K562 (cell line): Measurements from ENCODE around the gene PPP1R3E. TPM values are rescaled to one million over a fixed set of nuclear protein-coding genes. Genes with fewer than 3 reads are reported as not detected.

Source experiments
- BRD9 ChIP-seq: fragments of 450-650 bp; IDR thresholded peaks from 2 replicates; pipeline ENCODE4 v1.6.1; 2018; ENCODE audit warnings: low read depth; ENCODE audit not compliant: partially characterized antibody
- CEBPG ChIP-seq, 3 experiments: fragments of 200-800 bp in 1 of 3; sonication (Bioruptor generic) in 1 of 3; sonication (generic) in 1 of 3; formaldehyde crosslinking in 1 of 3; IDR thresholded peaks in 2 of 3; conservative IDR thresholded peaks in 1 of 3; 2 replicates each; pipeline versions ENCODE4 v1.6.1 to v1.8.0; 2016 to 2022; ENCODE audit warnings: missing compliant biosample characterization in 2 of 3, missing genetic modification characterization in 2 of 3, mild to moderate bottlenecking in 1 of 3, missing genetic modification reagents in 1 of 3
- HDAC1 ChIP-seq, 2 experiments: fragments of 450-650 bp; IDR thresholded peaks; 2 replicates each; pipeline ENCODE4 v1.6.1; 2016 to 2017; ENCODE audit warnings: inconsistent platforms in 1 of 2, mild to moderate bottlenecking in 1 of 2, moderate library complexity in 1 of 2
- JUND ChIP-seq, 2 experiments: IDR thresholded peaks; 2 replicates in 1 of 2; 3 replicates in 1 of 2; pipeline ENCODE4 v1.6.1; 2011; ENCODE audit warnings: borderline replicate concordance in 2 of 2, low read depth in 2 of 2, low read length in 2 of 2, improper control_type of control experiment in 1 of 2, missing biosample characterization in 1 of 2, missing genetic modification characterization in 1 of 2, missing genetic modification reagents in 1 of 2
- L3MBTL2 ChIP-seq: fragments of 450-650 bp; IDR thresholded peaks from 2 replicates; pipeline ENCODE4 v1.6.1; 2016; ENCODE audit warnings: mild to moderate bottlenecking, moderate library complexity
- PHF8 ChIP-seq: fragments of 200-600 bp; sonication (generic); IDR thresholded peaks from 2 replicates; pipeline ENCODE4 v1.6.1; 2012; ENCODE audit warnings: mixed run types, mild to moderate bottlenecking, inconsistent platforms, low read length, moderate library complexity, borderline replicate concordance
- RBBP5 ChIP-seq: fragments of 200-600 bp; sonication (generic); IDR thresholded peaks from 2 replicates; pipeline ENCODE4 v1.6.1; 2012; ENCODE audit warnings: borderline replicate concordance, mild to moderate bottlenecking, low read length, control low read depth, inconsistent platforms; ENCODE audit not compliant: insufficient read depth, poor library complexity, severe bottlenecking
- SIRT6 ChIP-seq: IDR thresholded peaks from one replicate; pipeline ENCODE4 v1.6.1; 2012; ENCODE audit warnings: low read depth, mild to moderate bottlenecking, control low read depth, inconsistent platforms, low read length, moderate library complexity
- SP2 ChIP-seq: IDR thresholded peaks from 2 replicates; pipeline ENCODE4 v1.6.1; 2011; ENCODE audit warnings: mild to moderate bottlenecking, low read depth, low read length, moderate library complexity; ENCODE audit not compliant: poor library complexity, severe bottlenecking; ENCODE audit errors: extremely low read depth
- ZBTB17 ChIP-seq: fragments of 450-650 bp; formaldehyde crosslinking; IDR thresholded peaks from 2 replicates; pipeline ENCODE4 v1.4.0; 2020; ENCODE audit warnings: mild to moderate bottlenecking
- ZNF354B ChIP-seq: fragments of 250-450 bp; sonication (Bioruptor Pico); IDR thresholded peaks from 2 replicates; pipeline ENCODE4 v1.4.0; 2020
- polyA plus RNA-seq, 8 experiments: library from polyadenylated mRNA; depleted of rRNA in 4 of 8; stranded (reverse) in 5 of 8; unstranded in 3 of 8; fragments of >200 nt; fragmentation: Nextera tagmentation in 2 of 8; fragmentation: Illumina TruSeq in 1 of 8; extraction: Ambion mirVana in 2 of 8; extraction: Trizol in 1 of 8; gene quantifications; 2 replicates each; pipeline versions ENCODE4 v1.2.1 to v1.2.3, GENCODE V29; 2011 to 2014; ENCODE audit warnings: inconsistent platforms in 1 of 8, missing spikeins in 1 of 8
- total RNA-seq, 7 experiments: library from RNA; depleted of rRNA in 6 of 7; stranded (reverse); fragments of >200 nt in 6 of 7; fragmentation: Illumina TruSeq in 2 of 7; extraction: Trizol in 2 of 7; gene quantifications; 2 replicates each; pipeline versions ENCODE4 v1.2.1 to v1.2.3, GENCODE V29; 2011 to 2021; ENCODE audit warnings: low replicate concordance in 1 of 7
- TF ChIP-seq, protein P1 (sequence below), 2 experiments: fragments of 450-650 bp; conservative IDR thresholded peaks; 2 replicates each; pipeline ENCODE4 v1.6.1; 2017; ENCODE audit warnings: mild to moderate bottlenecking in 2 of 2, moderate library complexity in 2 of 2
- TF ChIP-seq, protein P2 (sequence below), 2 experiments: fragments of 200-800 bp in 1 of 2; sonication (Bioruptor generic) in 1 of 2; sonication (generic) in 1 of 2; formaldehyde crosslinking in 1 of 2; IDR thresholded peaks in 1 of 2; conservative IDR thresholded peaks in 1 of 2; 2 replicates each; pipeline versions ENCODE4 v1.5.0 to v1.6.1; 2016 to 2020; ENCODE audit warnings: missing compliant biosample characterization in 1 of 2, missing genetic modification characterization in 1 of 2, missing genetic modification reagents in 1 of 2
- TF ChIP-seq, protein P3 (sequence below): sonication (generic); formaldehyde crosslinking; IDR thresholded peaks from 2 replicates; pipeline ENCODE4 v1.4.0; 2020; ENCODE audit warnings: mild to moderate bottlenecking, missing genetic modification reagents
- TF ChIP-seq, protein P4 (sequence below): sonication (generic); formaldehyde crosslinking; IDR thresholded peaks from 2 replicates; pipeline ENCODE4 v1.9.0; 2022; ENCODE audit warnings: mild to moderate bottlenecking, missing genetic modification reagents
- TF ChIP-seq, protein P5 (sequence below), 2 experiments: fragments of 450-650 bp; IDR thresholded peaks; 2 replicates each; pipeline ENCODE4 v1.6.1; 2016

The PPP1R3E gene
- total and polyA plus RNA-seq, 9 of the 15 experiments (the other 6 are each of a cell fraction or from before 2014, with no cell fraction given), result 3.2 to 18.4 (median 7.6) TPM

DNA sequence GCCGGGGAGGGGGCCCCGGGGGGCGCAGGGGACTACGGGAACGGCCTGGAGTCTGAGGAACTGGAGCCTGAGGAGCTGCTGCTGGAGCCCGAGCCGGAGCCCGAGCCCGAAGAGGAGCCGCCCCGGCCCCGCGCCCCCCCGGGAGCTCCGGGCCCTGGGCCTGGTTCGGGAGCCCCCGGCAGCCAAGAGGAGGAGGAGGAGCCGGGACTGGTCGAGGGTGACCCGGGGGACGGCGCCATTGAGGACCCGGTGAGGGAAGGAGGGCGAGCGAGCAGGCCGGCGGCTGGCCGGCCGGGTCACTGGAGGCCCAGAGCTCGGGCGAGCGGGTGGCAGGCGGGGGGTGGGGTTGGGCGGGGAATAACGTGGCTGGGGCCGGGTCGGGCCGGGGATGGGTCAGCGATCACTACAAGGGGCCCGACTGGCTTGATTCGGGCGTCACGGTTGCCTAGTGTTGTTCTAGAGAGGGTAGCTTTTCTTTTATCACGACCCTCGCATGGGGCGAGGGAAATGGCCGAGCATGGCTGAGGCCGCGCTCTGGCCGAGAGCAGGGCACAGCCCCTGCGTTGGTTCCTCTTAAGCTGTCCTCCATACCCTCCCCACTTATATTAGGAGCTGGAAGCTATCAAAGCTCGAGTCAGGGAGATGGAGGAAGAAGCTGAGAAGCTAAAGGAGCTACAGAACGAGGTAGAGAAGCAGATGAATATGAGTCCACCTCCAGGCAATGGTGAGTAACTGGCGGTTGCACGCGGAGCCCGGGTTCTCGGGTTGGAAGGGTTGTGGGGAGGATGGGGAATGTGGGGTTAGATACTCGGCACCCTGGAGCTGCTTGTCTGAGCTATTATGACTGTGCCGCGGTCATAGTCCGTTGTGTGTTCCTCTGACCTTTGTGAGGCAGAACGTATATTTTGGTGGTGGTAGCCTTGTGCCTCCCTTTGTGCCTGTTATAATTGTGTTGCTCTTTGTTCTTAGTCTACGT lies 19.2 kb upstream of the PPP1R3E start (continued):
- TF ChIP-seq CEBPG (CRISPR knock-in tag; IDR thresholded peaks at IDR 0.05), result no peak
- no peak for TF ChIP-seq CEBPG (tag; conservative IDR thresholded peaks at IDR 0.05 in 1 of 2, IDR thresholded peaks at IDR 0.05 in 1 of 2)
- peak; percentile 21; the same call in 1 of the 2 replicates for TF ChIP-seq L3MBTL2
- TF ChIP-seq, protein P1, sequence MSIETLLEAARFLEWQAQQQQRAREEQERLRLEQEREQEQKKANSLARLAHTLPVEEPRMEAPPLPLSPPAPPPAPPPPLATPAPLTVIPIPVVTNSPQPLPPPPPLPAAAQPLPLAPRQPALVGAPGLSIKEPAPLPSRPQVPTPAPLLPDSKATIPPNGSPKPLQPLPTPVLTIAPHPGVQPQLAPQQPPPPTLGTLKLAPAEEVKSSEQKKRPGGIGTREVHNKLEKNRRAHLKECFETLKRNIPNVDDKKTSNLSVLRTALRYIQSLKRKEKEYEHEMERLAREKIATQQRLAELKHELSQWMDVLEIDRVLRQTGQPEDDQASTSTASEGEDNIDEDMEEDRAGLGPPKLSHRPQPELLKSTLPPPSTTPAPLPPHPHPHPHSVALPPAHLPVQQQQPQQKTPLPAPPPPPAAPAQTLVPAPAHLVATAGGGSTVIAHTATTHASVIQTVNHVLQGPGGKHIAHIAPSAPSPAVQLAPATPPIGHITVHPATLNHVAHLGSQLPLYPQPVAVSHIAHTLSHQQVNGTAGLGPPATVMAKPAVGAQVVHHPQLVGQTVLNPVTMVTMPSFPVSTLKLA (conservative IDR thresholded peaks at IDR 0.05), result peak in 1 of 2 experiments; percentile 15; a peak in 1 of 4 replicates
- TF ChIP-seq, protein P2, sequence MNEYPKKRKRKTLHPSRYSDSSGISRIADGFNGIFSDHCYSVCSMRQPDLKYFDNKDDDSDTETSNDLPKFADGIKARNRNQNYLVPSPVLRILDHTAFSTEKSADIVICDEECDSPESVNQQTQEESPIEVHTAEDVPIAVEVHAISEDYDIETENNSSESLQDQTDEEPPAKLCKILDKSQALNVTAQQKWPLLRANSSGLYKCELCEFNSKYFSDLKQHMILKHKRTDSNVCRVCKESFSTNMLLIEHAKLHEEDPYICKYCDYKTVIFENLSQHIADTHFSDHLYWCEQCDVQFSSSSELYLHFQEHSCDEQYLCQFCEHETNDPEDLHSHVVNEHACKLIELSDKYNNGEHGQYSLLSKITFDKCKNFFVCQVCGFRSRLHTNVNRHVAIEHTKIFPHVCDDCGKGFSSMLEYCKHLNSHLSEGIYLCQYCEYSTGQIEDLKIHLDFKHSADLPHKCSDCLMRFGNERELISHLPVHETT (CRISPR knock-in tag; conservative IDR thresholded peaks at IDR 0.05 in 1 of 2, IDR thresholded peaks at IDR 0.05 in 1 of 2), result peak in 1 of 2 experiments; percentile 87; a peak in 2 of 4 replicates
- peak in 1 of 2 experiments; percentile 25; a peak in 1 of 4 replicates for TF ChIP-seq HDAC1 (IDR thresholded peaks at IDR 0.05)
- no peak for TF ChIP-seq BRD9
- no peak for TF ChIP-seq SIRT6
- TF ChIP-seq SP2, result peak; percentile 3
- TF ChIP-seq ZNF354B (CRISPR knock-in tag), result 0 out of 2 replicates have a peak, but pooled peaks have one; percentile 17
- peak; percentile 43; the same call in 1 of the 2 replicates for TF ChIP-seq ZBTB17
- TF ChIP-seq, protein P3, sequence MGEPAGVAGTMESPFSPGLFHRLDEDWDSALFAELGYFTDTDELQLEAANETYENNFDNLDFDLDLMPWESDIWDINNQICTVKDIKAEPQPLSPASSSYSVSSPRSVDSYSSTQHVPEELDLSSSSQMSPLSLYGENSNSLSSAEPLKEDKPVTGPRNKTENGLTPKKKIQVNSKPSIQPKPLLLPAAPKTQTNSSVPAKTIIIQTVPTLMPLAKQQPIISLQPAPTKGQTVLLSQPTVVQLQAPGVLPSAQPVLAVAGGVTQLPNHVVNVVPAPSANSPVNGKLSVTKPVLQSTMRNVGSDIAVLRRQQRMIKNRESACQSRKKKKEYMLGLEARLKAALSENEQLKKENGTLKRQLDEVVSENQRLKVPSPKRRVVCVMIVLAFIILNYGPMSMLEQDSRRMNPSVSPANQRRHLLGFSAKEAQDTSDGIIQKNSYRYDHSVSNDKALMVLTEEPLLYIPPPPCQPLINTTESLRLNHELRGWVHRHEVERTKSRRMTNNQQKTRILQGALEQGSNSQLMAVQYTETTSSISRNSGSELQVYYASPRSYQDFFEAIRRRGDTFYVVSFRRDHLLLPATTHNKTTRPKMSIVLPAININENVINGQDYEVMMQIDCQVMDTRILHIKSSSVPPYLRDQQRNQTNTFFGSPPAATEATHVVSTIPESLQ (CRISPR knock-in tag), result no peak
- TF ChIP-seq JUND (IDR thresholded peaks at IDR 0.05; ENCODE audit: borderline replicate concordance, low read depth, low read length), result no peak
- TF ChIP-seq JUND (tag; IDR thresholded peaks at IDR 0.05; ENCODE audit: borderline replicate concordance, low read depth, low read length), result 0 out of 3 replicates have a peak, but pooled peaks have one; percentile 21
- peak; percentile 67 for TF ChIP-seq RBBP5
- TF ChIP-seq, protein P4, sequence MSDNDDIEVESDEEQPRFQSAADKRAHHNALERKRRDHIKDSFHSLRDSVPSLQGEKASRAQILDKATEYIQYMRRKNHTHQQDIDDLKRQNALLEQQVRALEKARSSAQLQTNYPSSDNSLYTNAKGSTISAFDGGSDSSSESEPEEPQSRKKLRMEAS (CRISPR knock-in tag), result peak; percentile 49; the same call in 1 of the 2 replicates
- TF ChIP-seq PHF8, result peak; percentile 56; the same call in 1 of the 2 replicates
- TF ChIP-seq, protein P5, sequence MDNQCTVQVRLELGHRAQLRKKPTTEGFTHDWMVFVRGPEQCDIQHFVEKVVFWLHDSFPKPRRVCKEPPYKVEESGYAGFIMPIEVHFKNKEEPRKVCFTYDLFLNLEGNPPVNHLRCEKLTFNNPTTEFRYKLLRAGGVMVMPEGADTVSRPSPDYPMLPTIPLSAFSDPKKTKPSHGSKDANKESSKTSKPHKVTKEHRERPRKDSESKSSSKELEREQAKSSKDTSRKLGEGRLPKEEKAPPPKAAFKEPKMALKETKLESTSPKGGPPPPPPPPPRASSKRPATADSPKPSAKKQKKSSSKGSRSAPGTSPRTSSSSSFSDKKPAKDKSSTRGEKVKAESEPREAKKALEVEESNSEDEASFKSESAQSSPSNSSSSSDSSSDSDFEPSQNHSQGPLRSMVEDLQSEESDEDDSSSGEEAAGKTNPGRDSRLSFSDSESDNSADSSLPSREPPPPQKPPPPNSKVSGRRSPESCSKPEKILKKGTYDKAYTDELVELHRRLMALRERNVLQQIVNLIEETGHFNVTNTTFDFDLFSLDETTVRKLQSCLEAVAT (IDR thresholded peaks at IDR 0.05), result 0 out of 4 replicates have a peak, but pooled peaks have one; percentile 15 to 46
